ENCODE results near the gene PIP5K1C. TPM values are rescaled to one million over a fixed set of nuclear protein-coding genes. Genes with fewer than 3 reads are reported as not detected.
A peak's percentile ranks its signal among the peaks of the same experiment; 100 is the strongest.

PIP5K1C gene
- total and polyA plus RNA-seq, 7 donors, result 8.7 to 22.4 (median 16.3) TPM

GRCh38 chr19:3699741-3700241, 477 bp downstream of the PIP5K1C start:
- peak in 2 of 4 donors; percentile 8 to 13 for ATAC-seq

DNA sequence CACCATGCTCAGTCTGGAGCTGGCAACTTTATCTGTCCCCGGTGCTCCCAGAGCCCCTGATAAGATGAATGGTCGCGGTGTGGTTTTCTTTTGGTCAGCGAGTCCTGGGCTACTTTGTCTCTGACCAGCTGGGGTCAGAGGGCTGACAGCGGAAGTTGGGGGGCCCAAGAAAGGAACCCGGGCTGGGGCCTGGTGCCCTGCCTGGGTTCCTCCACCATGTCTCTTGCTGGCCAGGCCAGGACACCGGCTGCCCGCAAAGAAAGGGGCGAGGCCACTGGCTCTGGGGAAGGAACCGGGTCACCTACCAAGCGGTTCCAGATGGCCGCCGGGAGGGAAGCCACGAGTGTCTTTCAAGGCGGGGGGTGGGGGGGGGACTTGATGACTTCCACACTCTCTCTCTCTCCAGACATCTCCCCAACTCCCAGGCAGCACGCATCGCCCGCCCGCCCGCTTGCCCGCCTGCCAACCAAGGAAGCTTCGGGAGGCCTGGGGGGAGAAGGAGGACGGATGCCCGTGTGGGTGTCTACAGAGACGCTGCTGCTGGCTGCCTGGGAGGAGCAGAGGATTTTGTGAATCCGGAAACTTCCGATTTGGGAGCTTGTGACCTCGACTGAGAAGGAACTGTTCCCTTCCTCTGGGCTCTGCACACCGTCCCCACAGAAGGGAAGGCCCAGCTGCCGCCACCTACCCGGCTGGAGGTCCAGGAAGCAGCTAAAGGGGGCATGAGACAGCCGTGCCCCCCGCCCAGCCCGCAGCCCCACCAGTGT, 1.1 kb downstream of the PIP5K1C start:
- Histone ChIP-seq H3K27me3 (ENCODE audit: insufficient read depth in 3 of 3, low read length in 2 of 3) (no peaks in the 10 kb centered on the region), H3K4me1 (peaks cover 6% of the 10 kb centered on the region), H3K4me3 (peak overlapping the region; percentile 72), H3K36me3 (ENCODE audit: insufficient read depth in 1 of 2, low read depth in 1 of 2) (peaks cover 0 to 4% of the 10 kb centered on the region in 2 donors), H3K9me3 (no peaks in the 10 kb centered on the region), H3K27ac (peak overlapping the region; percentile 68)
- TF ChIP-seq, protein P1, sequence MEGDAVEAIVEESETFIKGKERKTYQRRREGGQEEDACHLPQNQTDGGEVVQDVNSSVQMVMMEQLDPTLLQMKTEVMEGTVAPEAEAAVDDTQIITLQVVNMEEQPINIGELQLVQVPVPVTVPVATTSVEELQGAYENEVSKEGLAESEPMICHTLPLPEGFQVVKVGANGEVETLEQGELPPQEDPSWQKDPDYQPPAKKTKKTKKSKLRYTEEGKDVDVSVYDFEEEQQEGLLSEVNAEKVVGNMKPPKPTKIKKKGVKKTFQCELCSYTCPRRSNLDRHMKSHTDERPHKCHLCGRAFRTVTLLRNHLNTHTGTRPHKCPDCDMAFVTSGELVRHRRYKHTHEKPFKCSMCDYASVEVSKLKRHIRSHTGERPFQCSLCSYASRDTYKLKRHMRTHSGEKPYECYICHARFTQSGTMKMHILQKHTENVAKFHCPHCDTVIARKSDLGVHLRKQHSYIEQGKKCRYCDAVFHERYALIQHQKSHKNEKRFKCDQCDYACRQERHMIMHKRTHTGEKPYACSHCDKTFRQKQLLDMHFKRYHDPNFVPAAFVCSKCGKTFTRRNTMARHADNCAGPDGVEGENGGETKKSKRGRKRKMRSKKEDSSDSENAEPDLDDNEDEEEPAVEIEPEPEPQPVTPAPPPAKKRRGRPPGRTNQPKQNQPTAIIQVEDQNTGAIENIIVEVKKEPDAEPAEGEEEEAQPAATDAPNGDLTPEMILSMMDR (IDR thresholded peaks at IDR 0.05), result no peak
- peak; percentile 62 to 75 for DNase-seq
- 2 to 5% (median 3%) methylated on average over 31 to 34 of the region's 34 CpGs for WGBS, 3 donors
- intact Hi-C loops (cut with DNase I), result no loop called here
- ATAC-seq, result peak in 3 of 4 donors; percentile 21 to 51 (median 41)

More at GRCh38 chr19:3699741-3700241, 477 bp downstream of the PIP5K1C start:
- intact Hi-C loops (cut with DNase I), result loop anchor here (2.0 to 10.0 kb wide), 2 partner anchors 33 to 145 kb away; partner anchors contain the start of gene MFSD12 (in 1 of the 2)
- H3K4me1 ChIP-seq, result peaks cover 6% of the 10 kb centered on the region
- no peak for DNase-seq
- H3K36me3 ChIP-seq (ENCODE audit: insufficient read depth in 1 of 2, low read depth in 1 of 2), result peaks cover 0 to 4% of the 10 kb centered on the region in 2 donors
- H3K27me3 ChIP-seq (ENCODE audit: insufficient read depth in 3 of 3, low read length in 2 of 3), result no peaks in the 10 kb centered on the region
- peak overlapping the region; percentile 68 for H3K27ac ChIP-seq
- TF ChIP-seq, protein P1 (IDR thresholded peaks at IDR 0.05), result no peak
- H3K4me3 ChIP-seq, result peak overlapping the region; percentile 72
- 0 to 1% (median 0%) methylated on average over 9 to 43 of the region's 43 CpGs for WGBS, 3 donors
- no peaks in the 10 kb centered on the region for H3K9me3 ChIP-seq

GRCh38 chr19:3698386-3698950, 1.8 kb downstream of the PIP5K1C start:
- H3K27me3 ChIP-seq (ENCODE audit: insufficient read depth in 3 of 3, low read length in 2 of 3), result no peaks in the 10 kb centered on the region
- WGBS, 3 donors, result 48 to 55% (median 51%) methylated on average over 12 of the region's 12 CpGs
- peaks cover 0 to 4% of the 10 kb centered on the region in 2 donors for H3K36me3 ChIP-seq (ENCODE audit: insufficient read depth in 1 of 2, low read depth in 1 of 2)
- no peaks in the 10 kb centered on the region for H3K9me3 ChIP-seq
- H3K27ac ChIP-seq, result no peak overlapping the region
- no peak for DNase-seq
- TF ChIP-seq, protein P1 (IDR thresholded peaks at IDR 0.05), result no peak
- ATAC-seq, result no peak
- peaks cover 8% of the 10 kb centered on the region for H3K4me1 ChIP-seq
- peak overlapping the region; percentile 72 for H3K4me3 ChIP-seq
- intact Hi-C loops (cut with DNase I), result no loop called here

DNA sequence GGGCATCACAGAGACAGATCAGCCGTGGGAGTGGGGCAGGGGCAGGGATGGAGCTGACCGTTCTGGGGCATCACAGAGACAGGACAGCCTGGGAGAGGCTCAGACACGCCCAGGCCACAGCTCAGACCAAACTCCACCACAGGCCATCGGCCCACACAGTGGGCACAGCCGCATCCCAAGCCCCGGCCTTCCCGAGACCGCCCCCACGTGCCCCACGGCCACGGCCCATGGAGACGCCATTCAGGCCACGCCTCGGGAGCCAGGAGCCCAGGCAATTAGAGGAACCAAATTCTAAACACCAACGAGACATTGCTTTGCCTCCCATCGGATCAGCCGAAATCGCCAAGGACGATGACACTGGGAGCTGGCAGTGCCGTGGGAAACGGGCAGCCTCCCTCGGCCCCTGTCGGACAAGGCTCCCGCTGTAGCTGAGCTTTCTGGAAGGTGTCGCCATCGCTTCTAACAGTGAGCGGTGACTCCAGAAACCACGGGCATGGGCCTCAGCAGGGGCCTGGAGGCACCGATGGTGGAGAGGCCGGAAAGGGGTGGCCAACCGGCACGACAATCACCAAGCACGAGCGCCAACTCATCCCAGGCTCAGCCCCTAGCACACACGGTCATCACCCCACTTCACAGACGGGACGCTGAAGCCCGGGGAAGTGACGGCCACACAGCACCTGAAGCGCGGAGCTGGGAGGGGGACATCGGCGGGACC, 2.4 kb downstream of the PIP5K1C start:
- TF ChIP-seq, protein P1 (IDR thresholded peaks at IDR 0.05), result no peak
- ATAC-seq (no peak), DNase-seq (no peak)
- H3K27me3 ChIP-seq (ENCODE audit: insufficient read depth in 3 of 3, low read length in 2 of 3), result no peaks in the 10 kb centered on the region
- H3K4me1 ChIP-seq, result peaks cover 10% of the 10 kb centered on the region
- no peak overlapping the region for H3K27ac ChIP-seq
- H3K4me3 ChIP-seq, result no peak overlapping the region
- H3K36me3 ChIP-seq (ENCODE audit: insufficient read depth in 1 of 2, low read depth in 1 of 2), result peaks cover 0 to 4% of the 10 kb centered on the region in 2 donors
- H3K9me3 ChIP-seq, result no peaks in the 10 kb centered on the region
- intact Hi-C loops (cut with DNase I), result no loop called here
- WGBS, 3 donors, result 86 to 90% (median 87%) methylated on average over 36 to 43 of the region's 43 CpGs
